ENCODE data around the gene TACR2. TPM values are rescaled to one million over a fixed set of nuclear protein-coding genes. Genes with fewer than 3 reads are reported as not detected.

Gene TACR2
- total RNA-seq, 1 donor from 2014 or later = 1.2 TPM

DNA sequence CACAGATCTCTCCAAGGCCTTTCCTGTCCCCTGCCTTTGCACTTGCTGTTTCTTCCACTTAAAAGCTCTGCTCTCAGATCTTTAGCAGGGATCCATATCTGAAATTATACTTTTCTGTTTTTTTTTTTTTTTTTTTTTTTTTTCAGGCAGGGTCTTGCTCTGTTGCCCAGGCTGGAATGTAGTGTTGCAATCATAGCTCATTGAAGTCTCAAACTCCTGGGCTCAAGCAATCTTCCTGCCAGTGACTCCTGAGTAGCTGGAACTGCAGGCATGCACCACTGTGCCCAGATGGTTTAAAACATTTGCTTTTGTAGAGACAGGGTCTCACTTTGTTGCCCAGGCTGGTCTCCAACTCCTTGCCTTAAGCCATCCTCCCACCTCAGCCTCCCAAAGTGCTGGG lies 29.5 kb upstream of the TACR2 start:
- Histone ChIP-seq H3K27me3 (ENCODE audit: low read depth) (no peaks in the 10 kb centered on the region), H3K9me3 (no peaks in the 10 kb centered on the region), H3K27ac (no peak overlapping the region), H3K36me3 (no peaks in the 10 kb centered on the region), H3K4me3 (no peak overlapping the region), H3K4me1 (peaks cover 28% of the 10 kb centered on the region)
- intact Hi-C loops (cut with DNase I) = no loop called here
- DNase-seq = no peak
- ATAC-seq = no peak
- TF ChIP-seq, protein P1, sequence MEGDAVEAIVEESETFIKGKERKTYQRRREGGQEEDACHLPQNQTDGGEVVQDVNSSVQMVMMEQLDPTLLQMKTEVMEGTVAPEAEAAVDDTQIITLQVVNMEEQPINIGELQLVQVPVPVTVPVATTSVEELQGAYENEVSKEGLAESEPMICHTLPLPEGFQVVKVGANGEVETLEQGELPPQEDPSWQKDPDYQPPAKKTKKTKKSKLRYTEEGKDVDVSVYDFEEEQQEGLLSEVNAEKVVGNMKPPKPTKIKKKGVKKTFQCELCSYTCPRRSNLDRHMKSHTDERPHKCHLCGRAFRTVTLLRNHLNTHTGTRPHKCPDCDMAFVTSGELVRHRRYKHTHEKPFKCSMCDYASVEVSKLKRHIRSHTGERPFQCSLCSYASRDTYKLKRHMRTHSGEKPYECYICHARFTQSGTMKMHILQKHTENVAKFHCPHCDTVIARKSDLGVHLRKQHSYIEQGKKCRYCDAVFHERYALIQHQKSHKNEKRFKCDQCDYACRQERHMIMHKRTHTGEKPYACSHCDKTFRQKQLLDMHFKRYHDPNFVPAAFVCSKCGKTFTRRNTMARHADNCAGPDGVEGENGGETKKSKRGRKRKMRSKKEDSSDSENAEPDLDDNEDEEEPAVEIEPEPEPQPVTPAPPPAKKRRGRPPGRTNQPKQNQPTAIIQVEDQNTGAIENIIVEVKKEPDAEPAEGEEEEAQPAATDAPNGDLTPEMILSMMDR (IDR thresholded peaks at IDR 0.05) = no peak

DNA sequence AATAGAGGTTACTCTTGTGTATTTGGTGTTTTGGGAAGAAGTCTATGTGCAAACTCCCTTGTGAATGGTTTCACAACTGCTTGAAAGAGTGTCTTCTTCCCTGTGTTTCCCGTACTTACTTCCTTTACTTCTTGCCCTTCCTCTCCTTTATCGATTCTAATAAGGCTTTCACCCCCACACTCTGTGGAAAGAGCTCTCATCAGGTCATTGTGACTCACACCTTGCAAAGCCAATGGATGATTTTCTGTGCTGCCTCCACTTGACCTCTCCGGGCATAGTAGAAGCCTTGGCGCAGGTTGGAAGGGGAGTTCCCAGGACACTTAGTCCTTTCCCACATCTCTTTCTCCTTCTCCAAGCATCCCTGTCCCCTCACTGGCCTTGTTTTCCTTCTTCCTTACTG lies 28.3 kb upstream of the TACR2 start:
- Histone ChIP-seq H3K9me3 (no peaks in the 10 kb centered on the region), H3K4me1 (peaks cover 20% of the 10 kb centered on the region), H3K27me3 (ENCODE audit: low read depth) (no peaks in the 10 kb centered on the region), H3K27ac (no peak overlapping the region), H3K4me3 (no peak overlapping the region), H3K36me3 (no peaks in the 10 kb centered on the region)
- intact Hi-C loops (cut with DNase I) = no loop called here
- TF ChIP-seq, protein P1 (IDR thresholded peaks at IDR 0.05) = no peak
- ATAC-seq (peak in 1 of 2 donors; percentile 52), DNase-seq (no peak)

DNA sequence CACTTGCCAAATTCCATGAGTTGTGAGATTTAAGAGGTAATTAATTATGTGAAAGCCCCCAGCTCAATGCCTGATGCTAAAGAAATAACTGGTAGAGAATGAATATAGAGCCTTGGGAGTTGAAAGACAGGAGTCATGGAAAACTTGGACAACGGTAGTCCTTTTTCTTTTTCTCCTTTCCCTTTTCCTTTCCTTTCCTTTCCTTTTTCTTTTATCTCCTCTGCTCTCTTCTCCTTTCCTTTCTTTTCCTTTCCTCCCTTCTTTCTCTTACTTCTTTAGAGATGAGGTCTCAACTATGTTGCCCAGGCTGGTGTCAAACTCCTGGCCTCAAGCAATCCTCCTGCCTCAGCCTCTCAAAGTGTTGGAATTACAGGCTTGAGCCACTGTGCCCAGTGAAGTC lies 26.6 kb upstream of the TACR2 start:
- Histone ChIP-seq H3K36me3 (no peaks in the 10 kb centered on the region), H3K4me3 (no peak overlapping the region), H3K4me1 (peaks cover 27% of the 10 kb centered on the region), H3K27ac (no peak overlapping the region), H3K27me3 (ENCODE audit: low read depth) (no peaks in the 10 kb centered on the region), H3K9me3 (no peaks in the 10 kb centered on the region)
- intact Hi-C loops (cut with DNase I) = no loop called here
- TF ChIP-seq, protein P1 (IDR thresholded peaks at IDR 0.05) = no peak
- DNase-seq = no peak
- no peak for ATAC-seq

DNA sequence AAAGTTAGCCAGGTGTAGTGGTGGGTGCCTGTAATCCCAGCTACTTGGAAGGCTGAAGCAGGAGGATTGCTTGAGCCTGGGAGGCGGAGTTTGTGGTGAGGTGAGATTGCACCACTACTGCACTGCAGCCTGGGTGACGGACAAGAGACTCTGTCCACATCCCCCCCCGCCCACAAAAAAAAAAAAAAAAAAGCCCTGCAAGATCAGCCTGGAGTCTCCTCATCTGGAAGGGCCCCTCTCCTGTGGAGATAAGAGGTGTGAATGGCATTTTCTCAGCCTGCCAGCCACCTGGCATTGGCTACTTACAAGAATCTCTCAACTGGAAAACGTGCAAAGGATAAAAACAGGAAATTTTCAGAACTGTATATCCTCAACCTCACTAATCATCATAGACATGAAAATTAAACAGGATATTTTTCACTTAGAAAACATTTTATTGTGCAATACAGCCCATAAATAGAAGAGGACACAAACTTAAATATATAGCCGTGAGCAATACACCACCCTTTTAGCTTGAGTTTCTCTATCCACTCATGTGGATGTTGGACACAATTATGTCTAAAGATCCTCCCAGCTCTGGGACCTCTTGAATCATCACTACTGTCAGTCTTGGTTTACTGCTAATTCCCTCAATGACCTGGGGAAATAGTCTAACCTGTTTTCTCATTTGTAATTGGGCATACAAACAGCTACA lies 23.2 kb upstream of the TACR2 start:
- Histone ChIP-seq H3K27ac (peak overlapping the region; percentile 79), H3K4me3 (no peak overlapping the region), H3K9me3 (no peaks in the 10 kb centered on the region), H3K36me3 (no peaks in the 10 kb centered on the region), H3K27me3 (ENCODE audit: low read depth) (no peaks in the 10 kb centered on the region), H3K4me1 (peaks cover 27% of the 10 kb centered on the region)
- DNase-seq (peak; percentile 83), ATAC-seq (peak; percentile 87 to 91)
- intact Hi-C loops (cut with DNase I) = no loop called here
- TF ChIP-seq, protein P1 (IDR thresholded peaks at IDR 0.05) = no peak

DNA sequence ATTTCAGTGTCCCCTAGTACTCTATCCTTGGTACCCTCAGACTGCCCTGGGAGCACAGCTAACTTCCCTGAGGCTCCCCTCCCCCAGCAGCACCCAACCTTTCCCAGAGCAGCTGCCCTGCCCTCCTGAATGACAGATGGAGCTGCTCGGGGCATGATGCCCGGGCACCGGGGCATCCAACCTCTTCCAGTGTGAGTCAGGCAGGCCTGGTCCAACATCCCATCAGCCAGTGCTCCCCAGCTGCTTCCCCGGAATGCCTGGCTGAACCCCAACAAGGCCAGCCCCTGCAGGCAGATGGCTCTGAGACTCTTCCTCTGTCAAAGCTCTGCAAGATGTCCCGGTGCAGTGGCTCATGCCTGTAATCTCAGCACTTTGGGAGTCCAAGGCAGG lies 22.6 kb upstream of the TACR2 start:
- DNase-seq = no peak

More for the DNA sequence above, 22.6 kb upstream of the TACR2 start:
- Histone ChIP-seq H3K36me3 (no peaks in the 10 kb centered on the region), H3K27me3 (ENCODE audit: low read depth) (no peaks in the 10 kb centered on the region), H3K9me3 (no peaks in the 10 kb centered on the region), H3K4me3 (no peak overlapping the region), H3K27ac (peak overlapping the region; percentile 79), H3K4me1 (peaks cover 27% of the 10 kb centered on the region)
- TF ChIP-seq, protein P1 (IDR thresholded peaks at IDR 0.05) = no peak
- intact Hi-C loops (cut with DNase I) = no loop called here
- peak; percentile 44 to 69 for ATAC-seq

Measured in lower lobe of right lung (tissue), 2 donors.